ENCODE measurements around the gene MED16. TPM values are rescaled to one million over a fixed set of nuclear protein-coding genes. Genes with fewer than 3 reads are reported as not detected.

The MED16 gene
- total RNA-seq, 1 experiment from 2014 or later, result 16.6 TPM

GRCh38 chr19:928471-929202 lies 35.6 kb upstream of the MED16 start:
- DNase-seq (ENCODE audit: low spot score), result no peak

GRCh38 chr19:927780-928401 lies 34.9 kb upstream of the MED16 start:
- no peak for DNase-seq (ENCODE audit: low spot score)

- no peak for DNase-seq (ENCODE audit: low spot score)
These were observed 34.4 kb upstream of the MED16 start for GRCh38 chr19:927351-927779.

GRCh38 chr19:926589-927350 lies 33.8 kb upstream of the MED16 start:
- DNase-seq (ENCODE audit: low spot score), result no peak

- no peak for DNase-seq (ENCODE audit: low spot score)
These were observed 33.3 kb upstream of the MED16 start for GRCh38 chr19:926323-926588.

- peak; percentile 49 for DNase-seq (ENCODE audit: low spot score)
These were observed 32.7 kb upstream of the MED16 start, which contains the start of gene ARID3A for GRCh38 chr19:925526-926322. Gene ARID3A, plus strand, starts transcription at chr19:926035. Its CDS starts 3,494 bp downstream, at chr19:929529.

GRCh38 chr19:925087-925525 lies 32.1 kb upstream of the MED16 start:
- DNase-seq (ENCODE audit: low spot score), result peak; percentile 35

- no peak for DNase-seq (ENCODE audit: low spot score)
These were observed 31.6 kb upstream of the MED16 start for GRCh38 chr19:924553-925086.

- no peak for DNase-seq (ENCODE audit: low spot score)
These were observed 27.3 kb upstream of the MED16 start for GRCh38 chr19:920051-920864.

- no peak for DNase-seq (ENCODE audit: low spot score)
These were observed 26.4 kb upstream of the MED16 start for GRCh38 chr19:919199-920050.

GRCh38 chr19:918481-919198 lies 25.7 kb upstream of the MED16 start:
- DNase-seq (ENCODE audit: low spot score), result no peak

GRCh38 chr19:918152-918437 lies 25.1 kb upstream of the MED16 start:
- no peak for DNase-seq (ENCODE audit: low spot score)

- DNase-seq (ENCODE audit: low spot score), result no peak
These were observed 24.6 kb upstream of the MED16 start, which contains the start of gene KISS1R for GRCh38 chr19:917323-918151. Gene KISS1R, plus strand, starts transcription at chr19:917333. Its CDS starts 170 bp downstream, at chr19:917503.

GRCh38 chr19:916645-917322 lies 23.8 kb upstream of the MED16 start:
- no peak for DNase-seq (ENCODE audit: low spot score)

- no peak for DNase-seq (ENCODE audit: low spot score)
These were observed 20.2 kb upstream of the MED16 start, which contains the start of gene R3HDM4 for GRCh38 chr19:913080-913748. Gene R3HDM4, minus strand, starts transcription at chr19:913219. Its CDS starts 62 bp downstream, at chr19:913157.

- no peak for DNase-seq (ENCODE audit: low spot score)
These were observed 19.4 kb upstream of the MED16 start for GRCh38 chr19:912181-913079.
